SK-N-SH (cell line): ENCODE data around the gene C3orf33.

Experiments
- CTCF ChIP-seq: fragments of 200-600 bp; sonication (generic); IDR thresholded peaks from 2 replicates; pipeline ENCODE4 v1.6.1; 2017; ENCODE audit warnings: antibody characterized with exemption, mild to moderate bottlenecking, moderate library complexity
- EP300 ChIP-seq, 2 experiments: IDR thresholded peaks; 2 replicates each; pipeline versions ENCODE4 v1.4.0 to v1.6.1; 2012; ENCODE audit warnings: borderline replicate concordance in 1 of 2, low read depth in 1 of 2, low read length in 1 of 2
- EZH2phosphoT487 ChIP-seq: fragments of 200-600 bp; sonication (generic); IDR thresholded peaks from 2 replicates; pipeline ENCODE4 v1.6.1; 2017; ENCODE audit warnings: low read depth, mixed run types, mild to moderate bottlenecking, antibody characterized with exemption, moderate library complexity, borderline replicate concordance
- JUND ChIP-seq: IDR thresholded peaks from 2 replicates; pipeline ENCODE4 v1.4.0; 2012
- MAX ChIP-seq: IDR thresholded peaks from 2 replicates; pipeline ENCODE4 v1.4.0; 2012; ENCODE audit warnings: low read depth
- NFIC ChIP-seq: IDR thresholded peaks from 2 replicates; pipeline ENCODE4 v1.4.0; 2012; ENCODE audit warnings: borderline replicate concordance
- NRF1 ChIP-seq: IDR thresholded peaks from 2 replicates; pipeline ENCODE4 v1.6.1; 2012; ENCODE audit warnings: low read depth, mild to moderate bottlenecking, low read length
- RAD21 ChIP-seq: IDR thresholded peaks from 2 replicates; pipeline ENCODE4 v1.6.1; 2012; ENCODE audit warnings: mild to moderate bottlenecking, low read length
- TAF1 ChIP-seq: IDR thresholded peaks from 2 replicates; pipeline ENCODE4 v1.6.1; 2012; ENCODE audit warnings: low read depth, mild to moderate bottlenecking, low read length, moderate library complexity, borderline replicate concordance
- TCF12 ChIP-seq: IDR thresholded peaks from 2 replicates; pipeline ENCODE4 v1.4.0; 2012
- USF1 ChIP-seq: IDR thresholded peaks from 2 replicates; pipeline ENCODE4 v1.4.0; 2012; ENCODE audit warnings: low read depth, borderline replicate concordance

- TF ChIP-seq NFIC: no peak
- TF ChIP-seq CTCF: no peak
- TF ChIP-seq JUND: no peak
- TF ChIP-seq EZH2phosphoT487: no peak
- no peak for TF ChIP-seq RAD21
- no peak for TF ChIP-seq EP300 (IDR thresholded peaks at IDR 0.05; ENCODE audit: borderline replicate concordance in 1 of 2, low read depth in 1 of 2, low read length in 1 of 2)
- no peak for TF ChIP-seq MAX
- no peak for TF ChIP-seq NRF1
- TF ChIP-seq TCF12: no peak
- TF ChIP-seq TAF1: no peak
- no peak for TF ChIP-seq USF1
Measured at GRCh38 chr3:155791190-155791589, 14.9 kb downstream of the C3orf33 start.
